Measurements from ENCODE around the gene EFCAB12. TPM values are rescaled to one million over a fixed set of nuclear protein-coding genes. Genes with fewer than 3 reads are reported as not detected.

The EFCAB12 gene
- total and polyA plus RNA-seq, 2 of the 13 experiments (the other 11 are each of a cell fraction or from before 2014, with no cell fraction given) = 0.31 to 2.4 TPM

- TF ChIP-seq ARID4A (CRISPR knock-in tag; IDR thresholded peaks at IDR 0.05; ENCODE audit: borderline replicate concordance) (no peak), ZBED4 (CRISPR knock-in tag; IDR thresholded peaks at IDR 0.05; ENCODE audit: borderline replicate concordance) (no peak), POLR2AphosphoS2 (IDR thresholded peaks at IDR 0.05; ENCODE audit: low read depth, low read length) (no peak), ZNF572 (CRISPR knock-in tag; IDR thresholded peaks at IDR 0.05) (no peak), FOXM1 (CRISPR knock-in tag; IDR thresholded peaks at IDR 0.05) (no peak), REST (IDR thresholded peaks at IDR 0.05; ENCODE audit: borderline replicate concordance in 1 of 2, low read depth in 1 of 2, low read length in 2 of 2) (no peak), ZNF850 (CRISPR knock-in tag; conservative IDR thresholded peaks at IDR 0.05) (no peak), ZNF326 (CRISPR knock-in tag; IDR thresholded peaks at IDR 0.05; ENCODE audit: borderline replicate concordance) (no peak), FOXP4 (CRISPR knock-in tag; IDR thresholded peaks at IDR 0.05) (no peak), MLXIP (CRISPR knock-in tag; IDR thresholded peaks at IDR 0.05; ENCODE audit: borderline replicate concordance) (no peak), PPARG (CRISPR knock-in tag; conservative IDR thresholded peaks at IDR 0.05) (0 out of 2 replicates have a peak, but pooled peaks have one; percentile 18), ZNF761 (CRISPR knock-in tag; conservative IDR thresholded peaks at IDR 0.05) (no peak)
Observed at GRCh38 chr3:129467932-129468331, 39.5 kb upstream of the EFCAB12 start (continued).

Measured in HepG2 (cell line).